Measurements from ENCODE around the gene LILRB4. TPM values are rescaled to one million over a fixed set of nuclear protein-coding genes. Genes with fewer than 3 reads are reported as not detected.
"Not testable (repeated sequence)": the region's sequence is repeated elsewhere in the genome, so short reads cannot be mapped to it uniquely, and the experiment has no call there.

The LILRB4 gene
- total and polyA plus RNA-seq, 11 donors: 0.69 to 40.9 (median 2.0) TPM

DNA sequence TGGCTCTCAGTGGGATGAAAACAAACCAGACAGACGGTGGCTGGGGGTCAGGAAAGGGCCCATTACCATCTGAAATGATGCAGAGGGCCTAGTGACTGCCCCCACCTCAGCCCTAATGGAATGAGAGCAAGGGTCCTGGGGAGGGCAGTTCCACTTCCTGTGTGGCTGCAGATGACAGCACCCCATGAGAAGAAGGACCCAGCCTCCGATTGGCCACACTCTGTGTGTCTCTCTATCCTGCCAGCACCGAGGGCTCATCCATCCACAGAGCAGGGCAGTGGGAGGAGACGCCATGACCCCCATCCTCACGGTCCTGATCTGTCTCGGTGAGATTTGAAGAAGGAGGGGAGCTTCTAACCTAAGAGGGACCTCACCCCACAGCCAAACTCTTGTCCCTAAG lies 32.0 kb upstream of the LILRB4 start:
- peaks cover 0 to 36% (median 6%) of the 10 kb centered on the region in 9 donors for H3K27me3 ChIP-seq
- peak overlapping the region in 5 of 12 donors; percentile 15 to 57 (median 22) for H3K4me3 ChIP-seq
- WGBS, 4 donors: 29 to 63% (median 50%) methylated on average over 6 of the region's 6 CpGs
- no peaks in the 10 kb centered on the region for H3K36me3 ChIP-seq
- peak overlapping the region in 1 of 12 donors; percentile 81 for H3K27ac ChIP-seq
- no peak for DNase-seq
- peaks cover 0 to 7% (median 0%) of the 10 kb centered on the region in 12 donors for H3K4me1 ChIP-seq
- ATAC-seq: peak in 2 of 4 donors; percentile 25 to 31
- intact Hi-C loops (cut with DNase I): loop anchor here in 2 of 10 donors (5.0 to 10.0 kb wide), 2 partner anchors 336 to 348 kb away; partner anchors contain the start of gene LILRB2 (in 1 of the 2)
- TF ChIP-seq POLR2A (IDR thresholded peaks at IDR 0.05) (no peak), CTCF (IDR thresholded peaks at IDR 0.05) (no peak)
- peaks cover 0 to 5% (median 0%) of the 10 kb centered on the region in 12 donors for H3K9me3 ChIP-seq

GRCh38 chr19:54631489-54632337 lies 31.1 kb upstream of the LILRB4 start:
- H3K4me1 ChIP-seq, H3K36me3 ChIP-seq, DNase-seq, H3K9me3 ChIP-seq: not testable (repeated sequence)
- intact Hi-C loops (cut with DNase I): loop anchor here in 2 of 10 donors (5.0 to 10.0 kb wide), 2 partner anchors 337 to 349 kb away; partner anchors contain the start of gene LILRB2 (in 1 of the 2)
- peak in 1 of 4 donors; percentile 8 for ATAC-seq
- WGBS, 4 donors: 67 to 77% (median 73%) methylated on average over 23 of the region's 23 CpGs
- Histone ChIP-seq H3K27ac (peak overlapping the region in 1 of 12 donors; percentile 81), H3K27me3 (peaks cover 0 to 36% (median 6%) of the 10 kb centered on the region in 9 donors), H3K4me3 (peak overlapping the region in 1 of 12 donors; percentile 57)

DNA sequence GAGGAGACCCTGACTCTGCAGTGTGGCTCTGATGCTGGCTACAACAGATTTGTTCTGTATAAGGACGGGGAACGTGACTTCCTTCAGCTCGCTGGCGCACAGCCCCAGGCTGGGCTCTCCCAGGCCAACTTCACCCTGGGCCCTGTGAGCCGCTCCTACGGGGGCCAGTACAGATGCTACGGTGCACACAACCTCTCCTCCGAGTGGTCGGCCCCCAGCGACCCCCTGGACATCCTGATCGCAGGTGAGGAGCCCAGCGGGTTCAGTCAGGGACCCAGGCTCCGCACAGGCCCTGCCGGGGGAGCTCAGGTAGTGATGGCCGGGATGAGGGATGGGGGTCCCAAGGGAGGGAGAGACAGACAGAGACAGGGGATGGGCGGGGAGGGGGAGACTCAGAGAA lies 30.3 kb upstream of the LILRB4 start:
- H3K36me3 ChIP-seq, H3K4me1 ChIP-seq, ATAC-seq, H3K27ac ChIP-seq, DNase-seq, H3K9me3 ChIP-seq: not testable (repeated sequence)
- H3K27me3 ChIP-seq: peaks cover 0 to 36% (median 5%) of the 10 kb centered on the region in 9 donors
- intact Hi-C loops (cut with DNase I): loop anchor here in 2 of 10 donors (5.0 to 10.0 kb wide), 2 partner anchors 338 to 350 kb away; partner anchors contain the start of gene LILRB2 (in 1 of the 2)
- 70 to 78% (median 75%) methylated on average over 12 to 16 of the region's 16 CpGs for WGBS, 4 donors
- peak overlapping the region in 1 of 12 donors; percentile 5 for H3K4me3 ChIP-seq

DNA sequence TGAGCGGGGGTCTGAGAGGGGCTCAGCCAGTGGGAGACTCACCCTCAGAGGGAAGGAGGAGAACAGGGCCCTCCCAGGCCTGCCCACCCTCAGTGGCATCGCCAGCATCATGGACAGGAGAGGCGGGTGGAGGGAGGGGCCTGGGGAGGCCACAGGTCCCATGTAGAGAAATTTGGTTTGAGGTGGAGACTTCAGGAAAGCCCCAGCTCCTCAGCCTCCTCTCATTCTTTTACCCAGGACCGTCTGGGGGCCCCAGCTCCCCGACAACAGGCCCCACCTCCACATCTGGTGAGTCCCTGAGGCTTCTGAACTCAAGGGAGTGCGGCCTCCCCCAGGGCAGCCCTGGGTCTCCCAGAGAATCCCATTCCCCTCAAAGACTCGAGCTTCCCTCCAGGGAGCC lies 29.4 kb upstream of the LILRB4 start:
- ATAC-seq (no peak), DNase-seq (no peak)
- intact Hi-C loops (cut with DNase I): loop anchor here in 2 of 10 donors (5.0 to 10.0 kb wide), 2 partner anchors 339 to 351 kb away; partner anchors contain the start of gene LILRB2 (in 1 of the 2)
- peaks cover 0 to 36% (median 2%) of the 10 kb centered on the region in 9 donors for H3K27me3 ChIP-seq
- no peaks in the 10 kb centered on the region for H3K9me3 ChIP-seq
- no peak overlapping the region for H3K27ac ChIP-seq
- WGBS, 4 donors: 69 to 94% (median 75%) methylated on average over 3 to 7 of the region's 7 CpGs
- no peaks in the 10 kb centered on the region for H3K36me3 ChIP-seq
- H3K4me1 ChIP-seq: peaks cover 0 to 7% (median 0%) of the 10 kb centered on the region in 12 donors
- no peak for TF ChIP-seq CTCF (IDR thresholded peaks at IDR 0.05)
- TF ChIP-seq POLR2A (IDR thresholded peaks at IDR 0.05): no peak
- no peak overlapping the region for H3K4me3 ChIP-seq

DNA sequence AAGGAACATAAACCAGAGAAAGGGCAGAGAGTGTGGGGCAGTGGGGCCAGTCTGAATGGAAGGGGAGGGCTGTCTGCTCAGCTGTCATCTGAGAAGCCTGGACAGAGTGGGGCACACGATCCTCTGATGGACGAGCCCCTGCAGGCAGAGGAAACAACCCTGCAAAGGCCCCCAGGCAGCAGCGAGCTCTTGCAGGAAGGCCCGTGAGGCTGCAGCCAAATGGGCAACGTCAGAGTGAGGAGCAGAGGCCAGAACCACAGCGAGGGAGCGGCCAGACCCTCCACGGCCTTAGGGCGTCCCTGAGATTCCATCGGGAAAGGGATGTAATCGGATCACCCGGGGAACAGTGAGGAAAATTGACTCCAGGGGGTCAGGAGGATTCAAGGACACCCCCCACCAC lies 26.7 kb upstream of the LILRB4 start:
- not testable (repeated sequence) for H3K4me1 ChIP-seq, H3K9me3 ChIP-seq, ATAC-seq, DNase-seq, H3K27ac ChIP-seq, H3K36me3 ChIP-seq, H3K4me3 ChIP-seq
- H3K27me3 ChIP-seq: peaks cover 0 to 23% (median 0%) of the 10 kb centered on the region in 9 donors
- intact Hi-C loops (cut with DNase I): loop anchor here in 1 of 10 donors (10.0 kb wide), 1 partner anchor 341 kb away; no protein-coding TSS in a partner anchor
- 10 to 32% (median 19%) methylated on average over 11 to 12 of the region's 12 CpGs for WGBS, 4 donors
